Measurements from ENCODE around the gene ATP1B4.

DNA sequence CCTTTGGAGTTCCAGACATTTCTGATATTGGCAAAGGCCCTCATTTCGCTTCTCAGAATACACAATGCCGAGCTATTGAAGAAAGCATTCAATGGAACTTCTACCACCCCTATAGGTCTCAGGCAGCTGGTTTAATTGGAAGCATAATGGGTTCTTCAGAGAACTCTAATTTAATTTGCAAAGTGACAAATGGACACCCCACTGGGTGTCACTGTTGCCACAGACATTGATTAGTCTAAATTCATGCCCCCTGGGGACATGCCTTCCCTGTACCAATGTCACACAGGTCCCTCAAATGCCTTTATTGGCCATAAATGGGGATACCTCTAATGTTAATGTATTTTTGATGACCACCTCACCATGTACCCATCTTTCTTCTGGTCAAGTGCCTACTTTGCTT is 27.7 kb upstream of the ATP1B4 start:
- TF ChIP-seq CTCF (IDR thresholded peaks at IDR 0.05; ENCODE audit: insufficient read depth, low read length, poor library complexity, severe bottlenecking) (no peak), EZH2phosphoT487 (conservative IDR thresholded peaks at IDR 0.05; ENCODE audit: low read length) (no peak)

Data from SU-DHL-6 (cell line).